Osteoblast (primary cell): ENCODE results near the gene ZBTB2. TPM values are rescaled to one million over a fixed set of nuclear protein-coding genes. Genes with fewer than 3 reads are reported as not detected.

Experiments used
- small RNA-seq: library from RNA; depleted of rRNA; stranded (forward); fragments of <200 nt; gene quantifications from one replicate; pipeline ENCODE3, GENCODE V24; 2012
- total RNA-seq: library from RNA; depleted of rRNA; stranded (reverse); fragments of >200 nt; gene quantifications from 2 replicates; pipeline ENCODE4 v1.2.3, GENCODE V29; 2012

The ZBTB2 gene
- total RNA-seq, 1 donor: 8.7 TPM

Small RNA genes within 50 kb of the gene (small RNA-seq; reads per million reads assigned to genes)
- gene RF00019: not detected

Other genes starting within 250 kb of the ZBTB2 start
- 67.3 and 70.1 TPM in 2 replicates for gene AKAP12, start 151.6 kb downstream of the ZBTB2 start, total RNA-seq
- gene RMND1, start 60.6 kb upstream of the ZBTB2 start, total RNA-seq: 55.7 and 56.5 TPM in 2 replicates
- gene CCDC170, start 102.5 kb upstream of the ZBTB2 start, total RNA-seq: 1.8 and 2.7 TPM in 2 replicates